COLO668 (cell line): Measurements from ENCODE around the gene ZNF217.
"Not testable (repeated sequence)": the region's sequence is repeated elsewhere in the genome, so short reads cannot be mapped to it uniquely, and the experiment has no call there.

Experiments
- DNase-seq: peaks from one replicate; lab custom pipeline; 2025; ENCODE audit not compliant: unreplicated experiment; lab: John Stamatoyannopoulos, UW

The ZNF217 gene

GRCh38 chr20:53584550-53584913 is 9.1 kb downstream of the ZNF217 start:
- not testable (repeated sequence) for DNase-seq

- DNase-seq = not testable (repeated sequence)
Measured at GRCh38 chr20:53583660-53584549, 9.7 kb downstream of the ZNF217 start.

- no peak for DNase-seq
Measured at GRCh38 chr20:53582574-53583351, 10.9 kb downstream of the ZNF217 start.

GRCh38 chr20:53582251-53582570 is 11.4 kb downstream of the ZNF217 start:
- no peak for DNase-seq

GRCh38 chr20:53581444-53582250 is 12.0 kb downstream of the ZNF217 start:
- no peak for DNase-seq

GRCh38 chr20:53580376-53581111 is 13.1 kb downstream of the ZNF217 start:
- DNase-seq = no peak

GRCh38 chr20:53579581-53580375 is 13.9 kb downstream of the ZNF217 start:
- DNase-seq = no peak

- DNase-seq = no peak
Measured at GRCh38 chr20:53579266-53579580, 14.4 kb downstream of the ZNF217 start.

GRCh38 chr20:53578492-53579222 is 15.0 kb downstream of the ZNF217 start:
- DNase-seq = peak; percentile 60

- no peak for DNase-seq
Measured at GRCh38 chr20:53576586-53577318, 16.9 kb downstream of the ZNF217 start.

GRCh38 chr20:53576195-53576580 is 17.5 kb downstream of the ZNF217 start:
- no peak for DNase-seq

GRCh38 chr20:53575481-53576194 is 18.0 kb downstream of the ZNF217 start:
- DNase-seq = no peak

- DNase-seq = no peak
Measured at GRCh38 chr20:53574819-53575218, 18.8 kb downstream of the ZNF217 start.

GRCh38 chr20:53574259-53574789 is 19.3 kb downstream of the ZNF217 start:
- no peak for DNase-seq

- DNase-seq = no peak
Measured at GRCh38 chr20:53571555-53572286, 21.9 kb downstream of the ZNF217 start.

GRCh38 chr20:53570446-53571276 is 23.0 kb downstream of the ZNF217 start:
- DNase-seq = no peak
